Measurements from ENCODE around the gene GFOD1.

DNA sequence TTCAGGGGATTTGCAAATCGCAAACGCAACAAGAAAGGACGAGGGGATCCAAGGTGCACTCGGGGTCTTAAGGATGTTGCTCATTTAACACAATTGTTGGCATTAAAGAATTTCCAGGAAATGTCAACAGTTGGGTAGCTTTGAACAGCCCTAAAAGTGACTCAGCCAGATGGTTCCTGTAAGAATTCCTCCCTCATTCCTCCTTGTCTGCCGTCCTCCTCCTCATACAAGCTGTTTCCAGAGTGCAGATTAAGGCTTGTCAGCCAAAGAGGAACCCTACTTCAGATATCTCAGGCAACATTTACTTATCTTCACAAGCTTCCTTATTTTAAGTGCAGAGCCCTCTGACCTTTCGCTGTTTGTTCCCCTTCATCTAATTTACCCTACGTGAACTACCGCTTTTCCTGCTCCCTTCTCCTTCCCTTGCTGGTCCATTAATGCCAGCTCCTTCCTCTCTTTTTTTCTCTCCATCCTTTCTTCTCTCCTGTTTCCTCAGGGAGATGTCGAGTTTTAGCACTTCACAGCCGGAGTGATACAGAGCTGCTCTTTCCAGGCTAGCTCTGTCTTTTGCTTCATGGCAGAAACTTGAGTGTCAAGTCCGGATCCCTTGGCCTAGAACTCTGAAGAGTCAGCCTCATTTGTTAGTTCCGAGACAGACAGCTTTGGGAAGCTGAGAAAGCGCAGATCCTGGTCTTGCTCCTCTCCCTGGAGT lies 132.9 kb downstream of the GFOD1 start:
- TF ChIP-seq CTCF (conservative IDR thresholded peaks at IDR 0.05; ENCODE audit: low read depth, low read length) (no peak), POLR2A (IDR thresholded peaks at IDR 0.05; ENCODE audit: low read depth, low read length) (no peak), SMC3 (IDR thresholded peaks at IDR 0.05; ENCODE audit: low read depth, low read length) (no peak), RAD21 (IDR thresholded peaks at IDR 0.05; ENCODE audit: low read length) (no peak), CEBPB (IDR thresholded peaks at IDR 0.05; ENCODE audit: low read depth, low read length) (no peak), MXI1 (IDR thresholded peaks at IDR 0.05; ENCODE audit: borderline replicate concordance, low read depth, low read length) (no peak), MAZ (IDR thresholded peaks at IDR 0.05; ENCODE audit: borderline replicate concordance, low read depth, low read length) (no peak), RFX5 (IDR thresholded peaks at IDR 0.05; ENCODE audit: low read depth, low read length) (no peak), BHLHE40 (IDR thresholded peaks at IDR 0.05; ENCODE audit: low read depth, low read length) (no peak), NFE2L2 (IDR thresholded peaks at IDR 0.05; ENCODE audit: low read depth, low read length) (no peak), FOS (IDR thresholded peaks at IDR 0.05; ENCODE audit: low read depth, low read length) (peak; percentile 21; the same call in 1 of the 2 replicates), MAFK (IDR thresholded peaks at IDR 0.05; ENCODE audit: low read depth, low read length) (no peak)
- TF ChIP-seq, protein P1, sequence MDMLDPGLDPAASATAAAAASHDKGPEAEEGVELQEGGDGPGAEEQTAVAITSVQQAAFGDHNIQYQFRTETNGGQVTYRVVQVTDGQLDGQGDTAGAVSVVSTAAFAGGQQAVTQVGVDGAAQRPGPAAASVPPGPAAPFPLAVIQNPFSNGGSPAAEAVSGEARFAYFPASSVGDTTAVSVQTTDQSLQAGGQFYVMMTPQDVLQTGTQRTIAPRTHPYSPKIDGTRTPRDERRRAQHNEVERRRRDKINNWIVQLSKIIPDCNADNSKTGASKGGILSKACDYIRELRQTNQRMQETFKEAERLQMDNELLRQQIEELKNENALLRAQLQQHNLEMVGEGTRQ (IDR thresholded peaks at IDR 0.05; ENCODE audit: low read depth, low read length) = no peak
- TF ChIP-seq, protein P2, sequence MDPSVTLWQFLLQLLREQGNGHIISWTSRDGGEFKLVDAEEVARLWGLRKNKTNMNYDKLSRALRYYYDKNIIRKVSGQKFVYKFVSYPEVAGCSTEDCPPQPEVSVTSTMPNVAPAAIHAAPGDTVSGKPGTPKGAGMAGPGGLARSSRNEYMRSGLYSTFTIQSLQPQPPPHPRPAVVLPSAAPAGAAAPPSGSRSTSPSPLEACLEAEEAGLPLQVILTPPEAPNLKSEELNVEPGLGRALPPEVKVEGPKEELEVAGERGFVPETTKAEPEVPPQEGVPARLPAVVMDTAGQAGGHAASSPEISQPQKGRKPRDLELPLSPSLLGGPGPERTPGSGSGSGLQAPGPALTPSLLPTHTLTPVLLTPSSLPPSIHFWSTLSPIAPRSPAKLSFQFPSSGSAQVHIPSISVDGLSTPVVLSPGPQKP (IDR thresholded peaks at IDR 0.05; ENCODE audit: borderline replicate concordance, low read depth, low read length) = no peak
